Activated naive CD4-positive, alpha-beta T cell treated with Interleukin-2 at 50 U/mL for 16 hours (primary cell): ENCODE results near the gene PSD2.

Experiments
- DNase-seq: peaks from one replicate; pipeline ENCODE4 v3.0.0-alpha.2; 2020

PSD2 gene

DNA sequence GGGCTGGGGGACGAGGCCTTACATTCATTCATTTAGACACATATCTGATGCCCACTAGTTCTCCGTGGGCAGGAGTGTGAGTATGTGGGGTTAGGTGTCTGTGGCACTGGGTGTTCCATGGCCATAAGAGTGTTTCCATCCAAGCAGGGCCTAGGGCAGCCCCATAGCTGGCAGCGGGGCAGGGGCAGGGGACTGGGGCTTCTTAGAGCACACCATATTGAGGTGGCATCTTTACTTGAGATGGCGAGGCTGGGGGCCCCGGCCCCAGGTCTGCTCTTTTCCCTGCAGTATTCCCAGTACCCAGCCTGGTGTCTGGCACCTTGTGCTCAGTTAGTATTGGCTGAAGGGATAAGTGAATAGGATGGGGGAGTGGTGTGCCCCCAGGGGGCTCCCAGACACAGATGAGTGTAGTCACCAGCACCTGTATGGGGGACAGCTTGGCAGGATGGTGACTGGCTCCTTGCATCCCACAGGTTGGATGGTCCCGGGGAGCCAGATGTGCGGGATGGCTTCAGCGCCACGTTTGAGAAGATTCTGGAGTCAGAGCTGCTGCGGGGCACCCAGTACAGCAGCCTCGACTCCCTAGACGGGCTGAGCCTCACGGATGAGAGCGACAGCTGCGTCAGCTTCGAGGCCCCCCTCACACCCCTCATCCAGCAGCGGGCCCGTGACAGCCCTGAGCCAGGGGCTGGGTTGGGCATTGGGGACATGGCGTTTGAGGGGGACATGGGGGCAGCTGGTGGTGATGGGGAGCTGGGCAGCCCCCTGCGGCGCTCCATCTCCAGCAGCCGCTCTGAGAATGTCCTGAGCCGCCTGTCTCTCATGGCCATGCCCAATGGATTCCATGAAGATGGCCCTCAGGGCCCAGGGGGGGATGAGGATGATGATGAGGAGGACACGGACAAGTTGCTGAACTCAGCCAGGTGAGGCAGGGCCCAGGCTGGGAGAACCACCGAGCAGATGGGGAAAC is 17.5 kb downstream of the PSD2 start:
- DNase-seq = no peak

DNA sequence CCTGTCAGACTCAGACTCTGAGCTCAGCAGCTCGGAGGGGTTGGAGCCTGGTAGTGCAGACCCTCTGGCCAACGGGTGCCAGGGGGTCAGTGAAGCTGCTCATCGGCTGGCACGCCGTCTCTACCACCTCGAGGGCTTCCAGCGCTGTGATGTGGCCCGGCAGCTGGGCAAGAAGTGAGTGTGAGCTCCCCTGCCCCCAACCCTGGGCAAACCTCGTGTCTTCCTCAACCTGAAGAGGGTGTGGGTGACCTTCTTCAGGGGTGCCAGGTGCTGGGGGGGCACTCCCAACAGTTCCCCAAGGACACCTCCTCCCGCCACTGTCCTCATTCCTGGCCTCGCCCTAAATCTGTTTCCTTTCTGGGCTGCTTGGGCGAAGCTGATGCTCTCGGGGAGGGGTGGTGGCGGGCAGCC is 18.6 kb downstream of the PSD2 start:
- no peak for DNase-seq

DNA sequence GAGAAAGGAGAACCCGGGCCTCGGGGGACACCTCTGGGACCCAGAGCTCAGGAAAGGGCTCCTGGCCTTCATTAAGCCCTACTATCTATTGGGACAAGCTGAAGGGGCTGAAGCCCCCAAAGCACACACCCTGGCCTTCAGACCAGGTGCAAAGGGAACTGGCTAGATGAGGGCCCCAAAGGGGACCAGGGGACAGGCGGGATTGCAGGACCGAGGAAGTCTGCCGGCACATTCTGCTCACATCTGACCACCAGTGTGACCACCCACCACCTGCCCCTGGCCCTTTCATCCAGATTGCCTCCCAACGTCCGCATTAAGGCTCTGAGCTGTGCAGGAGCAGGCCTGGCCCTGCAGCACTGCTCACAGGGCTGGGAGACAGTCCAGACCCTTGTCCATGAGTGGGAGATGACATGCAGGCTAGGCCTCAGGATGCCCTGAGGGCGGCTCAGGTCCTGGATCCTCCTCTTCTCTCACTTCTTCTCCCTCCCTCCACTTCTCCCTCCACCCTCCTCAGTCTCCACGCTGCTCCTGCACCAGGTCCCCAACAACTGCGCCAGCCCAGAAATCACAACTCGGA is 19.2 kb downstream of the PSD2 start:
- DNase-seq = no peak

DNA sequence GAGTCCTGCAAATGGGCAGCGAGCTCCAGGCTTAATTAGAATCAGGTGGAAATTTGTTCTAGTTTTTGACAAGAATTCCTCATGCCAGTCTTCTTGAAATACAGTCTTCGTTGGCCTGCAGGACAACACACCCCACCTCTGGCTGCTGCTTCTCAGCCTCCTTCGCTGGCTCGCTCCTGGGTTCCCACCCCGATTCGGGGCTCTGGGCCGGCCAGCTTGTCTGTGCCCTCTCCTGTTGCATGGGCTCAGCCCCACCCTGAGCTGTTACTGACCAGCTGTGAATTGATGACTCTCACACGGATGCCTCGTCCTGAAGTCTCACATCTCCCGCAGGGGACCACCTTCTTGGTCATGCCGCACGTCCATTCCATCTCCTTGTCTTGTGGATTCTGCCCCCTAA is 21.0 kb downstream of the PSD2 start:
- no peak for DNase-seq

DNA sequence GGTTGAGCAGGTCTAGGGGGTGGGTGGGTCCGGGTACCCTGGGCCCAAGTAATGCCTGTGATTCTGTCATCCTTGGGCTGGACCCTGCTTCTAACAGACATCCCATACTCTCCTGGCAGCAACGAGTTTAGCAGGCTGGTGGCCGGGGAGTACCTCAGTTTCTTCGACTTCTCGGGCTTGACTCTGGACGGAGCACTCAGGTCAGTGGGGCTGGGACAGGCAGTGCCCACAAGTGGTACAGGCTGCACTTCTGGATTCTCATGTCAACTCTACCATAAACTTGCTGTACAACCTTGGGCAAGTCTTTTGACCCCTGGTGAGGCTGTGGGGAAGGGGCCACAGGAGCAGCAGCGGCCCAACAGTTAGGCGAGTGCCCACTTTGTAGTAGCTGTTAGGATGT is 21.8 kb downstream of the PSD2 start:
- DNase-seq = no peak

DNA sequence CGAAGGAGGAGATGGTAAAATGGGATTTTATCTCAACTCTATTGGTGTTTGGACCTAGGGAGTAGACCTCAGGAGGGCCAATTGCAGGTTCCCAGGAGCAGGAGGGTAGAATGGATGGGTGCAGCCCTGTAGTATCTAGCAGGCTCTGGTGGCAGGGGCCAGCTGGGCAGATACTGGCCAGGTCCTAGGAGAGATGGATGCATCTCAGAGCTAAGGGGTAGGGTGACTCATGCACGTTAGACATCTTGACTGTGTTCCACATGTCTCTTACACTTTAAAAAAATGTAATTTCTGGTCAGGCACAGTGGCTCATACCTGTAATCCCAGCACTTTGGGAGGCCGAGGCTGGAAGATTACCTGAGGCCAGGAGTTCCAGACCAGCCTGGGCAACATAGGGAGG is 22.4 kb downstream of the PSD2 start:
- DNase-seq = no peak

DNA sequence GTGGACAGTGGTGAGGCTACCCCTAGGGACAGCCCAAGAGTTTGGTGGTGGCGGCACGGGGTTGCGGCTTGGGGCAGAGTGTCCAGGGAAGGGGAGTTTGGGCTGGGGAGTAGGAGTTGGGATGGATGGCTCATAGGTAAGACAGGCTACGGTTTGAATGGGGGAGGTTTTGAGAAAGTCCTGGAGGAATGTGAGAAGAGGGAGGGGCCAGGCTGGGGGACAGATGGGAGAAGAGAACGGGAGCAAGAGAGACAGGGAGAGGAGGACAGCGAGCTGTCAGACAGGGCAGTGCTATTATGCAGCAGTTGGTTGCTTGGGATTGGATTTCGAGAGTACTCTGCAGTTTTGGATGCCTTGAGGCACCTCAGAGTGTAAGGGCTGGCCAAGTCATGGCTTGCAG is 24.5 kb downstream of the PSD2 start:
- no peak for DNase-seq

DNA sequence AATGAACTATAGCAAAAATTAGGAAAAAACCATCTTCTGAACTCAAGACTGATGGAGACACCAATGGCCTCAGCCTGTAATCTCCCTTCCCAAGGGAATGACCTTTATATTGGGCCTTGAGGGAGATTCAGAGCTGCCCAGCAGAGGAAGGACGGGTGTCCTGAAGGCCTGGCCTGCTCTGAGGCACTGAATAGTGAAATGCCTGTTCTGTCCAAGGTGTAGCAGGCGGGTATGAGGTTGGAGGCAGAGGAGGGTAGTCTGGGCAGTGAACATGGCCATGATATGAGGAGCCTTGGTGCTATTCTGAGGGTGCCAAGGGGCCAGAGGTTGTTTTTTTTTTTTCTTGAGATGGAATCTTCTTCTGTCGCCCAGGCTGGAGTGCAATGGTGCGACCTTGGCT is 25.0 kb downstream of the PSD2 start:
- no peak for DNase-seq

DNA sequence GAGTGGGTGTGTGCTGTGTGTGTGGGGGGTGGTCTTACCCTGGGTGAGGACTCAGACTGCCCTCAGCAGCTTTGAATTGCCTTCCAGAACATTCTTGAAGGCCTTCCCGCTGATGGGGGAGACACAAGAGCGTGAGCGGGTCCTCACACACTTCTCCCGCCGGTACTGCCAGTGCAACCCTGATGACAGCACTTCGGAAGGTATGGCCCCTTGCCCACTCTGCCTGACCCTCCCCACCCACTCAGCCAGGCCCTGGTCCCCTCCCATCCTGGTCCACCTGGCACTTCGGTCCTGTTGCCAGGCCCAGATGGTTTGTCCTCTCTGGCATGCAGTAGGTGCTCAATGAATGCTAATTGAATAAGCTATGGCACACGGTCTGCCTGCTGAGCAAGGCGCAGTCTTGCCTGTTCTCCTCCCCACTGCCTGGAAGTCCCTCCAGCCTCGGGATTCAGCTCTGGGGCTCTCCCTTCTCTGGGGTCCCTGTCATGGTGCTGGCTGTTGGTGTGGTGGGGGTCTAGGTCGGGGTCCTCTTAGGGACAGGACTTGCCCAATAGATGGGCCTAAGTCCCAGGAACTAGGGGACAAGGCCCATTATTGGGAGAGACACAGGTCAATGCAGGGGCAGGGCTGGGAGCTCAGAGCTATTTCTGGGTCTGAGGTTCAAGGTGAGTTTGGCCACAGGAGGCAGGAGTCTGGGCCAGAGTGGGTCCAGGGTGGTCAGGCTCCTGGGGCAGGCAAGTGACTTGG is 26.4 kb downstream of the PSD2 start:
- DNase-seq = no peak

DNA sequence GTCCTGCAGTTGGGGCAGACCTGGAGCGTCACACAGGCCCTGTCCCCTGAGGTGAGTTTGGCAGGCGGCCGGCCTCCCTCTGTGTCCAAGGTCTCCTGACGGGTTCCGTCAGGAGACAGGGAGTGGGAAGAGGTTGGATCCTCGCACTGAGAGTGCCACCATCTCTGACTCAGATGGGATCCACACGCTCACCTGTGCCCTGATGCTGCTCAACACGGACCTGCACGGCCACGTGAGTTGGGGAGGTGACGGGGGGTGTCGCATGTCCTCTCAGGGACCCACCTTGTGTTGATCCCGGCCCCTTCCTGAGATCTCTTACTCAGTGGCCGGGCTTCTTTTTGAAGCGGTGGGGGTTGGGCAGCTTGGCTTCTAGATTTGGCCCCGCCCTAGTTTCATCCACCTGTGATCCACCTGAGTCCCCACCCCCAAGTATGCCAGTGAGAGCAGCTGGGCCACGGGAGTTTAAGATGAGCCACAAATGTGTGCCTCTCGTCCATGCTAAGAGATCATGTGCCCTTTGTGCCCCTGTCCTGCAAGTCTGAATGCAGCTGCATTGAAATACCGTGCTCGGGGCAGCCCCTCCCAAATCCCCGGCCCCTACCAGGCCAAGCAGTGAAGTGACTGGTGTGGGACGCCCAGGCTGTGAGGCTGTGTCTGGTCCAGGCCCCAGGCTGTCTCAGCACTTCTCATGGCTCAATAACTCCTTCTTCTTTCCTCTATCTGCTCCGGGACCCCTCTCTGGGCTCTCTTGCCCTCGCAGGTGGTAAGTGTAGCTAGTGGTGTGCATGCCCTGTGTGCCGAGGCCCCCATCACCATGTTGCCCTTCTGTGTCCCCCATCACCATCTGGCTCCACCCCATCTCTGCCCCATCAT is 27.2 kb downstream of the PSD2 start:
- DNase-seq = no peak

DNA sequence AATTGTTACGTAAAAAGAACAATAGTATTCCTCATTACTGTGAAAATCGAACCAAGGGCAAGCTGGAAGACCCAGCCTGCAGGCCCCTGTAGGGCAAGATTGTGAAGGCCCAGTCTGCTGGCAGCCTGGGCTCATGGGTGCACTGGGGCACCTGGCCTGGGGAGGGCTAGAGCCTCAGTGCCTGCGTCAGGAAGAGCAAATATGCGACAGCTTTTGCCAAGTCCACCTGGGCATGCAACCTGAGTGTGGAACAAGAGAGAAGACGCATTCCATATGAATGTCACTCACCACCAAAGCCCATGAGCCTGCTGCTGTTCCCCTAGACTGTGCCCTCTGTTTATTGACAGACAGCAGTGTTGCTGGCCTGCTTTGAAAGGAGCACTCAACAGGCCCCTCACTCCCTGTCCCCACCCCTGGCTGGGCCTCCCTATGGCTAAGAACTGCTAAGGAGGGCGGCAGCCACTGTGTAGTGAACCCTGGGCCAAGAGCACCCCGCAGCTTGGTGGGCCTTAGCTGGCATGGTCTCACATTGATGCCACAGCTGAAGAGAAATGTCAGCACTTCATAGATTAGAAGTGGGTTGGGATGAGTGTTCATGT is 28.2 kb downstream of the PSD2 start:
- DNase-seq = no peak

DNA sequence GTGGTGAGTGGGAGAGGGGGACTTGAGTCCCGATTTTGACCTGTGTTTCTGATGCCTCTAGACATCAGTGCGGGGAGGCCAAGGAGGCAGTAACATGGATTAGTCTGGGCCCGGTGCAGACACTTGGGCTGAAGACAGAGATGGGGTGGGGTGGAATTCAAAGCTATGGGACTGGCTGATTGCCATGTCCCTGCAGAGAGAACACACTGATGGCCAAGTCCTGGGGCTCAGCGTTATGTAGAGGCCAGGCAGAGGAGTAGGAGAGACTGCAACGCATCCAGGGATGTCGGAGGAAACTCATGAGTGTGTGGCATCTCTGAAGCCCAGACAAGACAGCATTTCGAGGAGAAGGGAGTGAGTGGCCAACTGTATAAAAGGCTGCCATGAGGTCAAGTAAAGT is 30.1 kb downstream of the PSD2 start:
- DNase-seq = no peak

DNA sequence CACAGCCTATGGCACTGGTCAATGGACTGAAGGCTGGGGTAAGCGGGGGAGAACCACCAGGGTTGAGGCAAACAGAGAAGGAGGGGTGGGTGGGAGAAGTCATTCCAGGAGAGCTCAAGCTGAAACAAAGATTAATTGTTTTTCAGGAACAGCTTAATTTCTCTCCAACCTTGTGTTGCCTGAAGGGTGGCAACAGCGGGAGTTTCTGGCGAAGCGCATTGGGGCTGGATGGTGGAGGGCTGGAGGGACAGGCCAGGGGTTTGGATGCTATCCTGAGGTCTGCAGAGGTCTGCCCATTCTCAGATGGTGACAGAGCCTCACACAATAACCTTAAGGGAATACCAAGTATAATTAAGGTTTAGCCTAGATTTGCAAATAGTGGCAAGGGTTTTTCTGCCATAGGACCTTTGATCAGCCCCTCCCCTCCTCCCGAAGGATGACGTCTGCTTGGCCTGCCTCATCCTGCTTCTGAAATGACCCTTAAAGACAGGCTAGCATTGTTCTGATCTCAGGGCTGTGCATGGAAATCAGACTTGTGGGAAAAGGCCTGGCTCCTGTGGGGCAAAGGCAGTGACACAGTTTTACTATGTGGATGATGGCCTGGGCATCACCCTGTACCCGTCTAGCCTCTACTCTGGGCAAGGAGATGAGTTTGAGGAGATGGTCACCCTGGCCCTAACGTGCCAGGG is 32.7 kb downstream of the PSD2 start:
- DNase-seq = no peak

DNA sequence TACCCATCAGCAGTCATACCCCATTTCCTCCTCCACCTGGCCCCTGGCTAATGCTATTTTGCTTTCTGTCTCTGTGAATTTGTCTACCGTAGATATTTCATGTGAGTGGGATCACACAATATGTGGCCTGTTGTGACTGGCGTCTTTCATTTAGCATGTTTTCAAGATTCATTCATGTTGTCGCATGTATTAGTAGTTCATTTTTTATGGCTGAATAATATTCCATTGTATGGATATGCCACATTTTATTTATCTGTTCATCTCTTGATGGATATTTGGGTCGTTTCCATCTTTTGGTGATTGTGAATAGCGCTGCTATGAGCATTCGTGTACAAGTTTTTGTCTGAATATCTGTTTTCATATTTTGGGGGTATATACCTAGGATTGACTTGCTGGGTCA is 33.9 kb downstream of the PSD2 start:
- DNase-seq = no peak

DNA sequence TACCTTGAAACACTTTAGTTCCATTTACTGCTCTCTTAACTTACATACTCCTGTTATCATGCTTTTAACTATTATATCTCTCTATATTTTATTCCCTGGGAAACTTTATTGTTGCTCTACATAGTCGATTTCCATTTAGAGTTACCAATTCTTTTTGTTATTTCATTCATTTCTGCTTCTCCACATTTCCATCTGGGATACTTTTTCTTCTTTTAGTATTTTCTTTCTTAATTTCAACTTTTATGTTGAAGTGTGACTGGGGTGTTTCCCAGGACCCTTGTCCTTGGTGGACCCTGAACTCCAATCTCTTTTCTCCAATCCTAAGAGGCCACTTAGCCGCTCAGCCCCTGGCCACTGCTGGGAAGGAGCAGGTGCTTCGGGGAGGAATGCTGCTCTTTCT is 36.0 kb downstream of the PSD2 start:
- DNase-seq = no peak

DNA sequence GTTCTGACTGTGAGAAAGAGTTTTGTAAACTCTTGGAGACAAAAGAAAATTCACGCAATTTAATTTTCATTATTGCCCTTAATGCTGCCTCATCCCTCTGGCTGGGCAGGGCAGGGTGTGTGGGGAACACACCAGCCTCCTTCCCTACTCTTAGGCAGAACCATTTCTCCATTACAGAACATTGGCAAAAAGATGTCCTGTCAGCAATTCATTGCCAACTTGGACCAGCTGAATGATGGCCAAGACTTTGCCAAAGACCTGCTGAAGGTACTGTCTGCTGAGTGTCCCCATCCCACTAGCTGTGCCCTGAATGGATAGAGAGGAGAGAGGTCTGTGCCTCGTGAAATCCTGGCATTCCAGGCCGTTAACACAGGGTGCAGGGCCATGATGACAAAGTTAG is 37.9 kb downstream of the PSD2 start:
- DNase-seq = no peak

DNA sequence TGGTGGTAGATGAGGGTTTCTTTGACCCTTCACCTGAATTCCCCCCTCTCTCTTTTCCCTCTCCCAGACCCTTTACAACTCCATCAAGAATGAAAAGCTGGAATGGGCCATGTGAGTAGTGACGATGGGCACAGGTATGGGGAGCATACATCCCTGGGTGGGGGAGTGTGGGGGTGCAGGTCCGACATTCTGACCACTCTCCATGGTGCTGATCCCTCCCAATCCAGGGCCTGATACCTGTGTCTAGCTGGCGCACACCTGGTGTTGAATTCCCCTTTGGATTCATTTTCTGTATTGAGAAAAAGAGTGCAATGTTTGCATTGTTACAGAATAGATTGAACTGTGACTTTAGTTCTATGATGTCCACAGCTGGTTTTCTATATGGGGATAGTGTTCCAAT is 40.0 kb downstream of the PSD2 start:
- DNase-seq = no peak

DNA sequence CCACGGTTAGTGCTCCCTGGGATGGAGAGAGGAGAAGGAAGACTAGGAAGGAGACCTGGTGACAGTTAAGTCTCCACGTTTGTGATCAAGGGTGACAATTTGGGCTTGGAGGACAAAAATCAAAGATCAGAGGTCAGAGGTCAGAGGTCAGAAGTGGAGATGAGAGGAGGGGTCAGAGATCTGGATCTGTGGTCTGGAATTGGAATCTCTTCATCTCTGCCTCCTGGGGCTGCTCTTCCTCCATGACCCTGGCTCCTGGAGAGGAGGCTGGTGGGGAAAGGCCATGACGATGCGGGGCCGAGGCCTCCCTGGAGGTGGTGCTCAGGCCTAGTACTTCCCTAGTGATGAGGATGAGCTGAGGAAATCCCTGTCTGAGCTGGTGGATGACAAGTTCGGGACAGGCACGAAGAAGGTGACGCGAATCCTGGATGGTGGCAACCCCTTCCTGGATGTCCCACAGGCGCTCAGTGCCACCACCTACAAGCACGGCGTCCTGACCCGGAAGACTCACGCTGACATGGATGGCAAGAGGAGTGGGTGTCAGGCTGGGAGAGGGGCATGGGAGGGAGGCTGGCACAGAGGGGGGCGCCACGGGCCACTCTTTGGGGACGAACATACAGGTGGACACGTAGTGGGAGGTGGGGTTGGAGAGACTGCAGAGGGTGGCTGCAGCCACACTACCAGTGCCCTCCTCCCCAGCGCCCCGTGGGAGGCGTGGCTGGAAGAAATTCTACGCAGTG is 41.0 kb downstream of the PSD2 start:
- DNase-seq = no peak

DNA sequence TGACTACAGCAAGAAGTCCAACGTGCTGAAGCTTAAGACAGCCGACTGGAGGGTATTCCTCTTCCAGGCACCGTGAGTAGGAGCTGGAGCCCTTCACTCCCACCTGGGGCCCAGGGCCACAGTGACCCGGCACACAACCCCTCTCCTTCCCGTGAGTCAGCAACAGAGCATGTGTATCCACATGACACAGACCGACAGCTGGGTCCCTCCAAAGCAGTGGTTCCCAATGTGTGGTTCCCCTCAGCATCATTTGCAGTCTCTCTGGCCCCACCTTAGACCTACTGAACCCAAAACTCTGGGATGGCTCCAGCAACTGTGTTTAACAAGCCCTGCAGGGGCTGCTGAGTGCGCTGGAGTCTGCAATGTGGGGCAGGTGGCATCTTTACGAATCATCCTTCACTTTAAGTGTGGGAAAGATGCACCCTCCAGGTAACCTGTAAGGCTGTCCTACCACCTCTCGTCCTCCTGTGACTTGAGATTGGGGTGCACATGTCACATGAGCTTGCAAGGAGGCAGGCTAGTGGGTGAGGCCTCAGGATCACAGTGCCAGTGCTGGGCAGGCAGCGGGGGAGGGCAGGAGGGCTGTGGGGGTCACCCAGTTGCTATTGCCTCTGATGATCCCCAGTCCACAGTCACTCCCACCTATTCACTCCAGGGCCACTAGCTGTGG is 42.2 kb downstream of the PSD2 start:
- DNase-seq = no peak

DNA sequence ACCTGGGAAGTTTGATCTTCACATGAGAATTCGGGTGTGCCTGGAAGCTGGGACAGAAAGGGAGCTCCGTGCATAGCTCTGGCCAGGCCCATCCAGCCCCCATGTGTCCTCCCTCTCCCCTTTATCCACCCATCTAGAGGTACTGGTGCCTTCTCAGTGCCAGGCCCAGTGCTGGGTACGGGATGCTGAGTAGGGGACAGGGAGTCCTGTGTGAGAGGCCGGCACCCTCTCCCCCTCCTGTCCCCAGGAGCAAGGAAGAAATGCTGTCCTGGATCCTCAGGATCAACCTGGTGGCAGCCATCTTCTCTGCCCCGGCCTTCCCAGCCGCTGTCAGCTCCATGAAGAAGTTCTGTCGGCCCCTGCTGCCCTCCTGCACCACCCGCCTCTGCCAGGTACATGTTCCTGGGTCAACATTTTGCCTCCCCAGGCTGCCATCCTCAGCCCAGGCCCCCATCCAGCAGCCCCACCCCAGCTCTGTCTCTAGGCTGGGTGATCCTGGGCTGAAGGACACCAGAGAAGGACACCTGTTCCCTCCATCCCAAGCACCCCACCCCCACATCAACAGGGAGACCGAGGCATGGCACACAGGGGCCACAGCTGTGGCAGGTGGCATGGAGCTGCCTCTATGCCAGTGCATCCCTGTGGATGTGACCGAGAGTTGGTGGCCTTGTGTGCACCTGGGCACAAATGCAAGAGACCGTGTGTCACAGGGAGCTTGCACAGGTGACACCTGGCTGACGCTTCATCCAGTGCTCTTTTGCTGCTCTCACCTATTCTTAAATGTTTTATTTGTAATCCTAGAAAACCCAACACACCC is 43.0 kb downstream of the PSD2 start:
- no peak for DNase-seq
